DMS153 (cell line): ENCODE measurements around the gene HK1.
"Not testable (repeated sequence)": the region's sequence is repeated elsewhere in the genome, so short reads cannot be mapped to it uniquely, and the experiment has no call there.

Experiments
- DNase-seq: peaks from one replicate; lab custom pipeline; 2025; lab: John Stamatoyannopoulos, UW

HK1 gene

DNA sequence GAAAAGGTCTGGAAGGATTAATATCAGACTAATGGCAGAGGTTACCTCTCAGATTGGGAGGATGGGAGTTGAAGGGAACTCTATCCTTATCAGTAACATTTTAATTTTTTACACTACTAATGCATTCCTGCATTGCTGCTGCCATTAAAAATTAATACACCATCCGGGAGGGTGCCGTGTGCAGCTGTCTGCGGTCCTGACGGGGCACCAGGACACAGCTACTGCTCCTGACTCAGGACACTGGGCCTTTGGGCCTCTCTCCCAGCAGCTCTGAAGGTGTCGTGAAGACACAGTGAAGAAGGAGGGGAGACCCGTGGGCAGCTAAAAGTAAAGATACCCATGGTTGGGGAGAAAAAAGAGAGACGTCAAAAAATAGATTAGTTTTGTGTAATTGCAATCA lies 23.4 kb upstream of the HK1 start:
- no peak for DNase-seq

DNA sequence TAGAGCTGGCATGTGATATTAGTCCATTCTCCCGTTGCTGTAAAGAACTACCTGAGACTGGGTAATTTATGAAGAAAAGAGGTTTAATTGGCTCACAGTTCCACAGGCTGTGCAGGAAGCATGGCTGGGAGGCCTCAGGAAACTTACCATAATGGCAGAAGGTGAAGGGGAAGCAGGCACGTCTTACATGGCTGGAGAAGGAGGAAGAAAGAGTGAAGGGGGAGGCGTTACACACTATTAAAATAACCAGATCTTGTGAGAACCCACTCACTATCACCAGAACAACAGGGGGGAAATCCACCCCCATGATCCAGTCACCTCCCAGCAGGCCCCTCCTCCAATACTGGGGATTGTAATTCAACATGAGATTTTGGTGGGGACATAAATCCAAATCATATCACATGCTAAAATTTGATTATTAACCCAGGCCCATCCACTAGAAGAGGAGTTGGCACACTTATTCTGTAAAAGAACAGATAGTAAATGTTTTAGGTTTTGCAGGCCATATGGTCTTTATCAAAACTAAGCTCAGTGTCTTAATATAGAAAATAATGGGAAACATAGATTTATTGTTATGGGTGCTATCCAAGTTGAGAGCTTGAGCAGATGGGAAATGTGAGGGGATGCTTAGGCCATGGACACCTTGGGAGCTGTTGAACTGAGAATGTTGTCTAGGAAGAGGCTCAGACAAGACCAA lies 18.6 kb upstream of the HK1 start:
- DNase-seq: no peak

DNA sequence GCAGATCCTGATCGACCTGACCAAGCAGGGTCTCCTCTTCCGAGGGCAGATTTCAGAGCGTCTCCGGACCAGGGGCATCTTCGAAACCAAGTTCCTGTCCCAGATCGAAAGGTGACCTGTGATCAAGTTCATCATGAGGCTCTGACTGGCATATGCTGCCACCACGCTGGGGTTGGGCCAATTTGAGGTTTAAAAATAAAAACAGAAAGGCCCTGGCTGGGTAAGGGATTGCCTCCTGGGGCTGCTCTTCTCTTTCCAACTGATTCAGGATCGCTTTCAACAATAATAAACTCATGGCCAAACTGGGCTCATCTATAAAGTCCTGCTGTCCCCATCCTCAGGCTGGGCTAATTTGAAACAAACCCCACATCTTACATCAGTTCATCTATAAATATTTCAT lies 17.1 kb upstream of the HK1 start:
- DNase-seq: no peak

DNA sequence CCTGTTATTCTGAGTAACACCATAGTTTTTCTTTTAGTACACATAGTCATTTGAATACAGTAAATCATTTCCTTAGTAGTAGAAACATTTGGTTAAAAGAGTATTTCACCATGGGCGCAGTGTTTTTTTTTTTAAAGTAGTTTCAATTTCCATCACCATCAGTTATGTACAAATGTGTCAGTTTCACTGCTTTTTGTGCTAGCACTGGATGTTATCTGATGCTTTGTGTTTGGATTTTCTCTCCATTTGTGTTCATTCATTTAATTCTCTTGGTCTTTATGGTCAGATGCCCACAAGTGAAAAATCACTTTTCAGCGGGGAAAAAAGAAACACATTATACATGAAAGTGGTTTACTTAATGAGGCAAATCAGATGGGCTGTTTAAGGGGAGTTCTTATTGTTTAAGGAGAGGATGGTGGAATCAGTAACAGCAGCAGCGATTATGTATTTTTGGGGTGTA lies 16.0 kb upstream of the HK1 start:
- DNase-seq: no peak

DNA sequence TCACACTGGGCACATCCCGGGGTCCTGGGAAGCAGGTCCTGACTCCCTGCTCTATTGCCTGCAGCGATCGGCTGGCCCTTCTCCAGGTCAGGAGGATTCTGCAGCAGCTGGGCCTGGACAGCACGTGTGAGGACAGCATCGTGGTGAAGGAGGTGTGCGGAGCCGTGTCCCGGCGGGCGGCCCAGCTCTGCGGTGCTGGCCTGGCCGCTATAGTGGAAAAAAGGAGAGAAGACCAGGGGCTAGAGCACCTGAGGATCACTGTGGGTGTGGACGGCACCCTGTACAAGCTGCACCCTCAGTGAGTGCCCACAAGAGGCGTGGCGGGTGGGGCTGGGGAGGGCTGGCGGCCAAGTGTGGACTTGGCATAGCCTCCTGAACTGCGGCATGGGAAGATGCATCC lies 12.8 kb upstream of the HK1 start:
- DNase-seq: no peak

DNA sequence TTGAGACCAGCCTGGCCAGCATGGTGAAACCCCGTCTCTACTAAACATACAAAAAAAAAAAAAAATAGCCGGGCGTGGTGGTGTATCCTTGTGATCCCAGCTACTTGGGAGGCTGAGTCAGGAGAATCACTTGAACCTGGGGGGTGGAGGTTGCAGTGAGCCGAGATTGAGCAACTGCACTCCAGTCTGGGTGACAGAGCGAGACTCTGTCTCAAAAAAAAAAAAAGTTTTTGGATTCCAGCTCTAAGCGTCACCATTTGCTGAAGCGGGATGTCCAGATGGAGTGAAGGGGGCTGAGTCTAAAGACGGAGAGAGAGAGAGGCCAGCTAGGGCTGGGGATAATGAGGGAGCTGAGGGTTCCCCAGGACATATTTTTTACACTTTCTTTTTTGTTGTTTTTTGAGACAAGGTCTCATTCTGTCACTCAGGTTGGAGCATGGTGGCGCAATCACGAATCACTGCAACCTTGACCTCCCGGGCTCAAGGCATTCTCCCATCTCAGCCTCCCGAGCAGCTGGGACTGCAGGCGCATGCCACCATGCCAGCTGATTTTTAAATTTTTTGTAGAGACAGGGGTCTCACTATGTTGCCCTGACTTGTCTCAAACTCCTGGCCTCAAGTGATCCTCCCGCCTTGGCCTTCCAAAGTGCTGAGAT lies 9.4 kb upstream of the HK1 start:
- DNase-seq: no peak

DNA sequence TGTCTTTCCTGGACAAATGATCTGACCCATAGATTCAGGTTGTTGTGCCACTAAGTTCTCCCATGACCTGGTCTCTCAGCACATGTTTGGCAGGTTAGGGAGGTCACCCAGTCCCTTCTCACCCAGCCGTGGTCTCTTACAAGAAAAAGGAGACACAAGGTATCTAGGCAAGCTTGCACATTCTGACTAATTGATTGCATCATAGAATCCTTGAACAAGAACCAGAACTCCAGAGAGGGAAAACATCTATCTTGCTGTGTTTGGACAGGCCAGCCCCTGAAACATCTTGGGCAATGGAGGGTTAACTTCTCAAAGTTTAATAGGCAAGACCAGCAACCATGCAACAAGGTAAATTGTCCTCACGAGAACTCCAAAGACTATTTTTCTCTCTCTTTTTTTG lies 8.5 kb upstream of the HK1 start:
- no peak for DNase-seq

DNA sequence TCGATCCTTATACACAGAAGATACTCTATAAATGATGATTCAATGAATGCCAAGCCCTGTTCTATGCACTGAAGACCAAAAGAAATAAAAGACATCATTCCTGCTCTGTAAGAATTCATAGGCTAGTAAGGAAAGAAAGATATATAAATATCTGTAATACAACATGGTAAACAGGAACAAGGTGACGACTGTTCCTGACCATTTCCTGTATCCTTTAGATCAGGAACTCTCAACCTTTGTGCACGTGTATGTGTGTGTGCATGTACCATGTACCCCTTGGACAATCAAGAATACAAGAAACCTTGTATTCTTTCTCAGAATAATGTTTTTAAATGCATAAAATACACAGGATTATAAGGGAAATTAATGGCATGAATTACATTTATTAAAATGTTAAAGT lies 7.3 kb upstream of the HK1 start:
- DNase-seq: no peak

DNA sequence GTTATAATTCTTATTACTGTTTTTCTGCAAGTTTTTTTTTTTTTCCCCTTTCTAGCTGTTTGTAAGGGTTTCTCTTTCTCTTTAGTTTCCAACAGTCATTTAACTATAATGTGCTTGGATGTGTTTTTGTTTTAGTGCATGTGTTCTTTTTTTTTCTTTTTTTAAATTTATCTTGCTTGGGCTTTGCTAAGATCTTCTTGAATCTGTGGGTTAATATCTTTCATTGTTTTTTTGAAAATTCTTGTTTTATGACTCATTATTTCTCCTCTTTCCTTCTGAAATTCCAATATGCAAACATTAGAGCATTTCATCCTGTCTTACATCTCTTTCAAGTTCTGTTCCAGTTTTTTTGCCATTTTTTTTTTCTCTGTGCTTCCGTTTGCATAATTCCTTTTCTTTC lies 5.7 kb upstream of the HK1 start:
- no peak for DNase-seq

DNA sequence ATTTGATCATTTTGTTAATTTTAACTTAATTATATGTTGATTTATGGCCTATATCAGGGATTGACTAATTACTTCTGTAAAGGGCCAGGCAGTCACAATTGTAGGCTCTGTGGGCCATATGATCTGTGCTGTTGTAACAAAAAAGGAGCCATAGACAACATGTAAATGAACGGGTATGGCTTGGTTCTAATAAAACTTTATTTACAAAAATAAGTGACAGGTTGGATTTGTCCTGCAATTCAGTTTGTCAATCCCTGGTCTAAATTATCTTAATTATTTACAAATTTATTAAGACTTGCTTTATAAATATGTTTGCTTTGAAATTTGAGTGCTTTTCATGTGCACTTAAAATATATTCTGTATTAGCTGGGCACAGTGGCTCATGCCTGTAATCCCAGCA lies 2.9 kb upstream of the HK1 start:
- no peak for DNase-seq

DNA sequence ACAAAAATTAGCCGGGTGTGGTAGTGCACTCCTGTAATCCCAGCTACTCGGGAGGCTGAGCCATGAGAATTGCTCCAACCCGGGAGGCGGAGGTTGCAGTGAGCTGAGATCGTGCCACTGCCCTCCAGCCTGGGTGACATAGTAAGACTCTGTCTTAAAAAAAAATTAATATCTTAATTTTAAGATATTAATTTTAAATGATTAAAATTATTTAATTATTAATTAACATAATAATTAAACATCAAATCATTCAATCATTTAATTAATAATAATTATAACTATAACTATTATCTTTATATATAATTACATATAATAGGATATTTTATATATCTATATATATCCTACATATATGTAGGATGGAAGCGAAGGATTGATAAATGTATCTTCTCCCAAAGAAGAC lies 1.8 kb upstream of the HK1 start:
- DNase-seq: no peak

DNA sequence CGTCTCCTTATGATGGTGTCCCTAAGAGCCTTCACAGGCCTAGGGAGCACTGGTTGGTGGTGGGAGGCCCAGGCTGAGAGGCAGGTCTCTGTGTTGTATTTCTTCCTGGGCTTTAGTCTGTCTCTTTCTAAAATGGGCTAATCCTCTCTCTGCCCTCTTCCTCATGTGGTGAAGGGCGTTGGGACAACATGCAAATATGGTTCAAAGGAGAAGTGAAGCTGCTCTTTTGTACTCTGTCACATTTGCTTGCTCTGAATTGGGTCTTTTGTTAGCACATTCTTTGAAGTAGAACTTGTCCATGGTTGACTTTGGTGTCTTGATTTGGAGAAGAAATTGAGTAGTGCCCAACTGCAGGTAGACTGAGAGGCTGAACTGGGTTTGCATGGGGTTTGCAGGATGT lies 814 bp downstream of the HK1 start:
- DNase-seq: no peak

DNA sequence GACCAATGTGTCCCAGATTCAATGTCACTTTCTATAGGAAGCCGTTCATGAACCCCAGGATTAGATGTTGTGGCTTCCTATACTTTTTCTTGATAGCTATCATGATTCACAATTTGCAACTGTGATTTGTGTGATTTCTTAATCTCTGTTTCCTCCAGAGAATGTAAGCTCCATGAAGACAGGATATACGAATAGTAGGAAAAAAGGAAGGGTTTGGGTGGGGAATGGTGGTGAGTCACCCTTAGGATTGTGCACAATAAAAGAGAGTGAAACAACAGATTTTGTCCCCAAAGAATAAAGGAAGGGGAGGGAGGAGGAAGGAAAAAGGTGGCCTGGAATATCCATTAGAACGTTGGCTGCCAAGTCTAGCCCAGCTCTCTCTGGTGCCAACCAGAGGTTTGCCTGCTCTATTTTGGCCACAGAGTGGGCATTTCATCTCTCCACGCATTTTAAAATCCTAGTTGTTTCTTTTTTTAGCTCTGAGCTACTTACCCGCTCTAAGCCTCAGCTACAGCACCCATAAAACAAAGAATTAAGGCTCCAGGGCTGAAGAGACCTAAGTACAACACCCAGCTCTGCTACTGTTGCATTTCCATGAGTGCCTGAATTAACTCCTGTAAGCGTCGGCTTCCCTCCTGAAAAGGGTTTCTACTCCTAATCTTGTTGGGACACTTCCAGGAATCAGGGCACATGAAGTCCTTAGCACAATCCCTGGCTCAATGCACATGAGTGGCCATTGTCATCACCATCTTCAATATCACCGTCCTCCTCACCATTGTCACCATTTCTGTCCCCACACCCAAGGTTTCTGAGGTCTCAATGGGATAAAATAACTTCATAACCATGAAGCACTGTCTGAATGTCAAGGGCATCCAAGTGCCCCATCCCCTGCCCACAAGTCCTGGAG lies 3.5 kb downstream of the HK1 start:
- no peak for DNase-seq

DNA sequence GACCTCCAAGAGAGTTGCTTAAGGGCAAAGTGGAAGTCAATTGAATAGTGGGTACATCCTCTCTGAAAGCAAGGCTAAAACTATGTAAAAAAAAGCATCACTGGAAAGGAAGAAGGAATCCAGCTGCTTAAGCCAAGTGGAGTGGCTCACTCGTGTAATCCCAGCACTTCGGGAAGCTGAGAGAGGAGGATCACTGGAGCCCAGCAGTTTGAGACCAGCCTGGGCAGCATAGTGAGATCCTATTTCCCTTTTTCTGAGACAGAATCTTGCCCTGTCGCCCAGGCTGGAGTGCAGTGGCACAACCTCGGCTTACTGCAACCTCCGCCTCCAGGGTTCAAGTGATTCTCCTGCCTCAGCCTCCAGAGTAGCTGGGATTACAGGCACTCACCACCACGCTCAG lies 6.1 kb downstream of the HK1 start:
- DNase-seq: not testable (repeated sequence)

DNA sequence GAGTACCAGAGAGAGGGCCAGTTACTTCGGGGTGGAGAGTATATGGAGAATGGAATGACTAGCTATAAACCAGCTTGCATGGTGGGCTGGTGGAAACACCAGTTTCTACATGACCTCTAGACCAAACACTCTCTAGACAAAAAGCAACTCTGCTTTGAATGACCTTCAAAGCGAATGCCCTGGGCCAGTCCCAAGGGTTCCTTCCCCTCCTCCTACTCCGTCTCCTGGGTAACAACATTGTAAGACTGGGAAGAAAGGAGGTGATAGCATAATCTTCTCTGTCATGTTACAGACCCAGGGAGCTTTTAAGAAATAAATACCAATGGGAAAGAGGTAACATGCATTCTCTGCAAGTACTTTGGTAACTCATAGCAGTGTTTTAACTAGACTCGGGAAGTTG lies 7.4 kb downstream of the HK1 start:
- DNase-seq: no peak

DNA sequence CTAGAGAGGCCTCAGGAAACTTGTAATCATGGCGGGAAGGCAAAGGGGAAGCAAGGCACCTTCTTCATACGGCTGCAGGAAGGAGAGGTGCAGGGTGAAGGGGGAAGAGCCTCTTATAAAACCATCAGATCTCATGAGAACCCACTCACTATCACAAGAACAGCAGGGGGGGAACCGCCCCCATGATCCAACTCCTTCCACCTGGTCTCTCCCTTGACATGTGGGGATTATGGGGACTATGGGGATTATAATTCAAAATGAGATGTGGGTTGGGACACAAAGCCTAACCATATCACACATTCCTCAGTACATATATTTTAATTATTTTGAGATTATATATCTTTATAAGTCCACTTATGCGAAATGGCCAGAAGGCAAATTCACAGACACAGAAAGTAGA lies 8.9 kb downstream of the HK1 start:
- no peak for DNase-seq

DNA sequence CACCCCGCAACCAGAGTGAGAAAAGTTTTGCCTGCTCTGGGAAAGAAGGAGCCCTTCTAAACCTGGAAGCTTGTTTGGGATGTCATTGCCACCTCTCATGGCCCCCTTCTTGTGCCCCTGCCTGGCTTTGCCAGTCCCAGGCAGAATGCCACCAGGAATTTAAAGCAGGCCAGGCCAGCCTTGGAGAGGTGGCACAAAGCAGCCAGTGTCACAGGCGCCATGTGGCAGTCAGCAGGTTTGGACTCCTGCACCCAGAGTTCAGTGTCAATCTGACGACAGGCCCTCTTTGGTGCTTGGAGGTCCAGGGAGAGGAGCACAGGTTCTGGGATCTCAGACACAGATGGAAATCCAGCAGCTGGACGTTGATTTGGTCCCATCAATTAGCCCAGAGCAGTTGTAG lies 12.7 kb downstream of the HK1 start:
- DNase-seq: no peak

DNA sequence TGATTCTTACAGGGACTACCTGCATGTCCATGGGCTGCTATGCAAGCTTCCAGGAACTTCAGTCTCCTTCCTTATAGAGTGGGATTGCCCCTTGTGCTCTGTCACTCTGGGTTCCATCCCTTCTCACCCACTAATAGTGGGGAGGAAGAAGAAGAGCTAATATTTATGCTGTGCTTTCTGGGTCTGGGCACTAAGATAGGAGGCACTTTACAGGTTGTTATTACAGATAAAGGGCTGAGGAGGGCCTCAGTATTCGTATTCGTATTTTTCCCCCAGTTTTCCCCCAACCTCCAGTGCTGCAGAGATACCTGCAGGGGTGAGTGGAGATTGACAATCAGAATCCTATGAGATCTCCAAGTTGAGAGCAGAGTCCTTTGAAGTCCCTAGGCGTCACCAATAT lies 14.2 kb downstream of the HK1 start:
- no peak for DNase-seq

DNA sequence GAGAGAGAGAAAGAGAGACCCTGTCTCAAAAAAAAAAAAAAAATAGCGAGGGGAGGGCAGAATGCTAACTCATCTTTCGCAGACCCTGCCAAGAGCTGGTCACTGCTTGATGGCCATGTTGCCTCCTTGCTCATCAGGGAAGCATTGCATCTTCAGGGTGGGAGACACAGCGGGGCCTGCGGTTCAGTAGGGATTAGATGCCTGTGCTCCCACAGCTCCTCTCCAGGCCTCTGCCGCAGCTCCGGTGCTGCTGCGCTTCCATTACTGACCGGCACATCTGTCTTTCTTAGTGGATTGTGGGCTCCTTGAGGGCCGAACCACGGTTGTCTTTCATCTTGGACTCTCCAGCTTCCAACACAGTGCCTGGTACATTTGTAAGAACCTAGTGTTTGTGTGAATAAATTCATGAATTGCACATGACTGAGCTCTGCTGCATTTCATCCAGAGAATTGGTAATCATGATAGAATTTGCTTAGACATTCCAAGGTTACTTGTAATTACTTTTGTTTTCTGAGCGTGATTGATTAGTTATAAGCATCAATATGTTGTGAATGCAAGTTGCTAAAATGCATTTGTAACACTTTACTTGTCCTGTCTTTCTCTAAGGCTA lies 16.8 kb downstream of the HK1 start:
- DNase-seq: no peak

DNA sequence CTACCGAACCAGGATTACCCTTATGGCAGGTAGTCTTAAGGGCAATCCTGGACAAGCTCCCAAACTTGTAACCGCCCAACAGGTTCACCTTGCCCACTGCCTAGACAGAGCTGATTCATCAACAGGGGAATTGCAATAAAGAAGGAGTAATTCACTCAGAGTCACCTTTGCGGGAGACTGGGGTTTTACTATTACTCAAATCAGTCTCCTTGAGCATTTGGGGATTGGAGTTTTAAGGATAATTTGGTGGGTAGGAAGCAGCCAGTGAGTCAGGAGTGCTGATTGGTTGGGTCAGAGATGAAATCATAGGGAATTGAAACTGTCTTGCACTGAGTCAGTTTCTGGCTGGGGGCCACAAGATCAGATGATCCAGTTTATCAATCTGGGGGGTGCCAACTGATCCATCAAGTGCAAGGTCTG lies 25.3 kb downstream of the HK1 start:
- DNase-seq: no peak

DNA sequence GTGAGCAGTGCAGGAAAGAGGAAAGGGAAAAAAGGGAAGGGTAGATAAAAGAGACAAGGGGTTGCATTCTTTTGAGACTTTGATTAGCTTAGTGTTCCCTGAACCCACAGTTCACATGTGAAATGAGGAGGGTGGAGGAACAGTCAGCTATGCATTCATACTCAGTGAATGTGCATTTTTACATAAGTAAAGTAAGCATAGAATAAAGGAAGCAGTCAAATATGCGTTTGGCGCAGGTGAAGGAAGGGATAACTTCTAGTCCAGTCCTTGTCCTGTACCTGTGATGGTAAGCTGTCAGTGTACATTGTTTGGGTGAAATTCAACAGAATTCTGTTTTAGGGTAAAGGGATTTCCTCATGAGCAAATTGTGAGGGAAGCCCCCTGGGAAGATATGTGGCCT lies 28.1 kb downstream of the HK1 start:
- DNase-seq: no peak

DNA sequence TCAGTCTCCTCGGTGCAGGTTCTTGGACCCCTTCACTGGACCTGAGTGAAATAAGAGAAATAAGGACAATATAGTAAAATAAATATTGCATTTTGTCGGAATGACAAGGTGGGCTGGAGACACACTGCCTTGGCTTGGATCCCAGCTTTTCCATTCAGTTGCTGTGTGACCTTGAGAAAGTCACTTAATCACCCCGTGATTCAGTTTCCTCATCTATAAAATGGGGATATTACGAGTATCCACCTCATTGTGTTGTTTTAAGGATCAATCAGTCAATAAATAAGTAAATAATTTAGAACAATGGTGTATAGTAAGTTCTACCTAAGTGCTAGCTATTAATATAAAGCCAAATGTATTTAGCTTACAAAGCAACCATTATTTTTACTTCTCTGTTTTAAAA lies 29.1 kb downstream of the HK1 start:
- DNase-seq: no peak

DNA sequence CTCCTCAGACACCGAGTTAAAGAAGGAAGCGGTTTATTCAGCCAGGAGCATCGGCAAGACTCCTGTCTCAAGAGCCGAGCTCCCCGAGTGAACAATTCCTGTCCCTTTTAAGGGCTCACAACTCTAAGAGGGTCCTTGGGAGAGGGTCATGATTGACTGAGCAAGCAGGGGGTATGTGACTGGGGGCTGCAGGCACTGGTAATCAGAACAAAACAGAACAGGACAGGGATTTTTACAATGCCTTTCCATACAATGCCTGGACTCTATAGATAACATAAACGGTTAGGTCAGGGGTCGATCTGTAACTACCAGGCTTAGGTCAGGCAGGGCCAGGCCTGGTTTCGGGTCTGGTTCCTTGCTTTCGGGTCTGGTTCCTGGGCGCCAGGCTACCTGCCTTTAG lies 30.0 kb downstream of the HK1 start:
- not testable (repeated sequence) for DNase-seq
